MCF 10A (cell line): ENCODE data around the gene ANAPC2. TPM values are rescaled to one million over a fixed set of nuclear protein-coding genes. Genes with fewer than 3 reads are reported as not detected.
A peak's percentile ranks its signal among the peaks of the same experiment; 100 is the strongest.

Experiments used
- Bru-seq: library from RNA; stranded (reverse); fragments of 400-500 nt; gene quantifications from one replicate; lab custom pipeline; 2021; lab: Mats Ljungman, UMichigan
- BruChase-seq, 2 experiments: library from RNA; stranded (reverse); fragments of 400-500 nt; gene quantifications; one replicate each; lab custom pipeline; 2021; lab: Mats Ljungman, UMichigan
- BruUV-seq: library from RNA; stranded (reverse); fragments of 400-500 nt; replicated peaks from 2 replicates; lab custom pipeline; 2021; lab: Mats Ljungman, UMichigan
- CTCF ChIA-PET: fragments of 300-600 bp; sonication (Branson Sonifier 250); formaldehyde crosslinking; extraction: SDS; loops from one replicate; lab custom pipeline; 2021; ENCODE audit warnings: antibody characterized with exemption, inconsistent platforms; lab: Yijun Ruan, JAX
- POLR2A ChIA-PET: fragments of 300-600, 350-650 bp; sonication (Branson Sonifier 250); formaldehyde crosslinking; extraction: SDS; loops from one replicate; lab custom pipeline; 2020; ENCODE audit warnings: antibody characterized with exemption, inconsistent platforms; lab: Yijun Ruan, JAX
- DNase-seq: peaks from one replicate; pipeline ENCODE4 v3.0.0-alpha.2; 2018; ENCODE audit not compliant: unreplicated experiment
- H3K27ac Mint-ChIP-seq: one replicate; pipeline ENCODE4 v1.8.0; 2022; ENCODE audit warnings: mild to moderate bottlenecking, low read depth, mixed read lengths; ENCODE audit not compliant: unreplicated experiment
- H3K27me3 Mint-ChIP-seq: one replicate; pipeline ENCODE4 v1.8.0; 2022; ENCODE audit warnings: mixed read lengths; ENCODE audit not compliant: insufficient read depth, unreplicated experiment
- H3K36me3 Mint-ChIP-seq: one replicate; pipeline ENCODE4 v1.8.0; 2022; ENCODE audit warnings: mild to moderate bottlenecking, moderate library complexity, mixed read lengths; ENCODE audit not compliant: insufficient read depth, unreplicated experiment
- H3K4me1 Mint-ChIP-seq: one replicate; pipeline ENCODE4 v1.8.0; 2022; ENCODE audit warnings: mixed read lengths; ENCODE audit not compliant: insufficient read depth, unreplicated experiment
- H3K4me3 Mint-ChIP-seq: one replicate; pipeline ENCODE4 v1.8.0; 2022; ENCODE audit warnings: mild to moderate bottlenecking, moderate library complexity, mixed read lengths; ENCODE audit not compliant: unreplicated experiment
- H3K9me3 Mint-ChIP-seq: one replicate; pipeline ENCODE4 v1.8.0; 2022; ENCODE audit warnings: mixed read lengths; ENCODE audit not compliant: unreplicated experiment
- intact Hi-C: fragments of 100-400 bp; cut with micrococcal nuclease; formaldehyde crosslinking; loops from 2 replicates; pipeline ENCODE4 v1.14.1; 2022
- long read RNA-seq: library from polyadenylated mRNA; stranded (forward); transcript quantifications from one replicate; pipeline ENCODE4 v2.0.0, GENCODE V29; 2022
- total RNA-seq: library from RNA; stranded (reverse); gene quantifications from 2 replicates; pipeline ENCODE4 v1.2.3, GENCODE V29; 2022
- TF ChIP-seq, protein P1 (sequence below): fragments of 200-600 bp; IDR thresholded peaks from one replicate; pipeline ENCODE4 v1.8.0; 2022; ENCODE audit warnings: antibody characterized with exemption, mild to moderate bottlenecking; ENCODE audit not compliant: unreplicated experiment

The ANAPC2 gene, protein sequence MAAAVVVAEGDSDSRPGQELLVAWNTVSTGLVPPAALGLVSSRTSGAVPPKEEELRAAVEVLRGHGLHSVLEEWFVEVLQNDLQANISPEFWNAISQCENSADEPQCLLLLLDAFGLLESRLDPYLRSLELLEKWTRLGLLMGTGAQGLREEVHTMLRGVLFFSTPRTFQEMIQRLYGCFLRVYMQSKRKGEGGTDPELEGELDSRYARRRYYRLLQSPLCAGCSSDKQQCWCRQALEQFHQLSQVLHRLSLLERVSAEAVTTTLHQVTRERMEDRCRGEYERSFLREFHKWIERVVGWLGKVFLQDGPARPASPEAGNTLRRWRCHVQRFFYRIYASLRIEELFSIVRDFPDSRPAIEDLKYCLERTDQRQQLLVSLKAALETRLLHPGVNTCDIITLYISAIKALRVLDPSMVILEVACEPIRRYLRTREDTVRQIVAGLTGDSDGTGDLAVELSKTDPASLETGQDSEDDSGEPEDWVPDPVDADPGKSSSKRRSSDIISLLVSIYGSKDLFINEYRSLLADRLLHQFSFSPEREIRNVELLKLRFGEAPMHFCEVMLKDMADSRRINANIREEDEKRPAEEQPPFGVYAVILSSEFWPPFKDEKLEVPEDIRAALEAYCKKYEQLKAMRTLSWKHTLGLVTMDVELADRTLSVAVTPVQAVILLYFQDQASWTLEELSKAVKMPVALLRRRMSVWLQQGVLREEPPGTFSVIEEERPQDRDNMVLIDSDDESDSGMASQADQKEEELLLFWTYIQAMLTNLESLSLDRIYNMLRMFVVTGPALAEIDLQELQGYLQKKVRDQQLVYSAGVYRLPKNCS
- 42.1 and 43.6 TPM in 2 replicates for total RNA-seq
- Bru-seq, nascent RNA: percentile 54 among the genes with signal in this experiment
- BruChase-seq, experiment 1, labeled RNA remaining after a 6-hour chase: percentile 70 among the genes with signal in this experiment
- percentile 69 among the genes with signal in this experiment for BruChase-seq, experiment 2, labeled RNA remaining after a 2-hour chase
- long read RNA-seq, partial matches to known transcripts: 1 of 12 reads
- long read RNA-seq, other reads (novel, unspliced or antisense): 7 of 12 reads

DNA sequence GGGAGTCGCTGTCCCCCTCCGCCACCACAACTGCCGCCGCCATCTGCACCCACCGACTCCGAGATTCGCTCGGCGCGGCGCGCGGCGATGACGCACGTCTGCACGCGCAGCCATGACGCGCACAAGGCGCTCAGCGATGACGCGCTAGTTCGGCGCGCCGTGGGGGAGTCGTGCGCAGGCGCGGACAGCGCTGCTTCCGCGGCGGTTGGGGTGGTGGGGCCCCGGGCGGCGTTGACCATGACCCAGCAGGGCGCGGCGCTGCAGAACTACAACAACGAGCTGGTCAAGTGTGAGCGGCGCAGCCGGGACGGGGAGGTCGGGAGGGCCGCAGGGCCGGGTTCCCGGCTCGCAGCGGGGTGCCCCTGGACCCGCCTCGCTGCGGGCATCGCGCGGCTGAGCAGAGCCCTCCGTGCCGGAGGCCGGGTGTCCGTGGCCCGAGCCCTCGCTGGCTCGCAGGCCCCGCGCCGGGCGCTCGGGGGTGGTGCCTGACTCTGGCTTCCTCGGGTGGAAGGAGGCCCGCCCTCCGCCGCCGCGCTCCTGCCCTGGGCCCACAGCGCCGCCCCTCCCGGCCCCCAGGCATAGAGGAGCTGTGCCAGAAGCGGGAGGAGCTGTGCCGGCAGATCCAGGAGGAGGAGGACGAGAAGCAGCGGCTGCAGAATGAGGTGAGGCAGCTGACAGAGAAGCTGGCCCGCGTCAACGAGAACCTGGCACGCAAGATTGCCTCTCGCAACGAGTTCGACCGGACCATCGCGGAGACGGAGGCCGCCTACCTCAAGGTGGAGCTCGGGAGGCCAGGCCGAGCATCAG lies at the start of gene ANAPC2, which contains the start of gene SSNA1:
Gene ANAPC2 (minus strand): TSS at position 71 of the 807 bp plus-strand sequence. CDS start 28 bp downstream, at position 43.
Gene SSNA1 (plus strand): TSS at position 187 of the 807 bp plus-strand sequence. CDS start 51 bp downstream, at position 238.
- ChIA-PET CTCF (interaction anchor here (0.6 to 2.4 kb wide), 15 partner anchors 12 to 159 kb away, joined by 3 to 11 read pairs (median 3); partner anchors contain the start of genes CYSRT1, NDOR1, RNF224 and TMEM203), POLR2A (interaction anchor here (0.6 to 3.7 kb wide), 30 partner anchors 7 to 1069 kb away, joined by 3 to 57 read pairs (median 4); partner anchors contain the start of genes CYSRT1, LRRC26, MAN1B1 and NDOR1)
- DNase-seq: peak; percentile 91
- intact Hi-C loops: loop anchor here (1.0 to 2.0 kb wide), 2 partner anchors 39 to 52 kb away; partner anchors contain the start of genes RNF224 and TUBB4B
- Mint-ChIP-seq H3K4me1 (peaks cover 10% of the 10 kb centered on the region), H3K27me3 (no peaks in the 10 kb centered on the region), H3K4me3 (peak within 1 kb of the TSS; percentile 94), H3K9me3 (no peaks in the 10 kb centered on the region), H3K27ac (peak within 1 kb of the TSS; percentile 95), H3K36me3 (peaks cover 20% of the 10 kb centered on the region)
- BruUV-seq: no TSS peak
- TF ChIP-seq, protein P1, sequence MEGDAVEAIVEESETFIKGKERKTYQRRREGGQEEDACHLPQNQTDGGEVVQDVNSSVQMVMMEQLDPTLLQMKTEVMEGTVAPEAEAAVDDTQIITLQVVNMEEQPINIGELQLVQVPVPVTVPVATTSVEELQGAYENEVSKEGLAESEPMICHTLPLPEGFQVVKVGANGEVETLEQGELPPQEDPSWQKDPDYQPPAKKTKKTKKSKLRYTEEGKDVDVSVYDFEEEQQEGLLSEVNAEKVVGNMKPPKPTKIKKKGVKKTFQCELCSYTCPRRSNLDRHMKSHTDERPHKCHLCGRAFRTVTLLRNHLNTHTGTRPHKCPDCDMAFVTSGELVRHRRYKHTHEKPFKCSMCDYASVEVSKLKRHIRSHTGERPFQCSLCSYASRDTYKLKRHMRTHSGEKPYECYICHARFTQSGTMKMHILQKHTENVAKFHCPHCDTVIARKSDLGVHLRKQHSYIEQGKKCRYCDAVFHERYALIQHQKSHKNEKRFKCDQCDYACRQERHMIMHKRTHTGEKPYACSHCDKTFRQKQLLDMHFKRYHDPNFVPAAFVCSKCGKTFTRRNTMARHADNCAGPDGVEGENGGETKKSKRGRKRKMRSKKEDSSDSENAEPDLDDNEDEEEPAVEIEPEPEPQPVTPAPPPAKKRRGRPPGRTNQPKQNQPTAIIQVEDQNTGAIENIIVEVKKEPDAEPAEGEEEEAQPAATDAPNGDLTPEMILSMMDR: peak; percentile 25

DNA sequence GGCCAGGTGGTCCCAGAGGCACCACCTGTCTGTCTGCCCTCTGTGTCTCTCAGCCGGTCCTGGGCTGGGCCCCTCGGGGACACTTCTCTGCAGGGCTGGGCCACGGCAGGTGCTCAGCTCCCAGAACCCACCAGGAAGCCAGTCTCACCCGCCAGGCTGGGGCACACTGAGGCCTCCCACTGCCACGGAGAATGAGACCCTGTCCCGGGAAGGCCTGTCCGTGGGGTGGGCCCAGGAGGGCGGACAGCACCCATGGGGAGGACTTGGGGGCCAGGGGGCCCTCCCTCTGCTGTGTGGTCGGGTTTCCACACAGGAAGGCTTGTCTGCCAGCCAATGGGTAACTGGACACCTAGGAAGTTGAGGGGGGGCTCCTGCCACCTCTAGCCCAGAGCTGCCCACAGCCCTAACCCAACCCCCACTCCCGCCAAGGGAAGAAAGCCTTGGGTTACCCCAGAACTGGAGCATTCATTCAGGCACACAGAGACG lies 48.6 kb upstream of the ANAPC2 start:
- intact Hi-C loops: no loop called here
- no TSS peak for BruUV-seq
- no peaks in the 10 kb centered on the region for H3K4me1 Mint-ChIP-seq

More for the DNA sequence above, 48.6 kb upstream of the ANAPC2 start:
- POLR2A ChIA-PET: interaction anchor here (1.0 to 1.8 kb wide), 5 partner anchors 10 to 108 kb away, joined by 4 to 16 read pairs (median 4); partner anchors contain the start of genes ANAPC2, CYSRT1, SSNA1 and TPRN
- Mint-ChIP-seq H3K4me3 (no peak overlapping the region), H3K9me3 (no peaks in the 10 kb centered on the region), H3K27ac (no peak overlapping the region), H3K27me3 (no peaks in the 10 kb centered on the region), H3K36me3 (peaks cover 26% of the 10 kb centered on the region)
- TF ChIP-seq, protein P1: no peak
- no peak for DNase-seq
- CTCF ChIA-PET: interaction anchor here (0.6 to 3.5 kb wide), 33 partner anchors 8 to 369 kb away, joined by 3 to 36 read pairs (median 4); partner anchors contain the start of genes ANAPC2, CYSRT1, EXD3 and NELFB
